Cortex of kidney (tissue), 1 donor: ENCODE results near the gene SKP1.

ENCODE experiments used
- DNase-seq: peaks from one replicate; lab custom pipeline; 2025; lab: John Stamatoyannopoulos, UW

SKP1 gene

GRCh38 chr5:134143944-134144941 lies 32.5 kb downstream of the SKP1 start:
- DNase-seq, result no peak

GRCh38 chr5:134143431-134143830 lies 33.3 kb downstream of the SKP1 start:
- no peak for DNase-seq

- no peak for DNase-seq
Observed at GRCh38 chr5:134142806-134143205, 33.9 kb downstream of the SKP1 start.

GRCh38 chr5:134142052-134142451 lies 34.7 kb downstream of the SKP1 start:
- DNase-seq, result no peak

- DNase-seq, result no peak
Observed at GRCh38 chr5:134141331-134142050, 35.3 kb downstream of the SKP1 start.

GRCh38 chr5:134140530-134141201 lies 36.1 kb downstream of the SKP1 start:
- no peak for DNase-seq

GRCh38 chr5:134139891-134140469 lies 36.8 kb downstream of the SKP1 start:
- DNase-seq, result no peak

- DNase-seq, result no peak
Observed at GRCh38 chr5:134139377-134139851, 37.3 kb downstream of the SKP1 start.

- DNase-seq, result no peak
Observed at GRCh38 chr5:134138416-134139376, 38.1 kb downstream of the SKP1 start.

GRCh38 chr5:134136771-134137170 lies 40.0 kb downstream of the SKP1 start:
- no peak for DNase-seq

GRCh38 chr5:134136221-134136631 lies 40.5 kb downstream of the SKP1 start:
- no peak for DNase-seq

- no peak for DNase-seq
Observed at GRCh38 chr5:134135091-134135655, 41.6 kb downstream of the SKP1 start.

GRCh38 chr5:134133995-134134541 lies 42.7 kb downstream of the SKP1 start:
- no peak for DNase-seq

GRCh38 chr5:134133188-134133994 lies 43.4 kb downstream of the SKP1 start:
- DNase-seq, result no peak

GRCh38 chr5:134132372-134133187 lies 44.2 kb downstream of the SKP1 start:
- DNase-seq, result no peak

- no peak for DNase-seq
Observed at GRCh38 chr5:134131578-134132350, 45.0 kb downstream of the SKP1 start.

- no peak for DNase-seq
Observed at GRCh38 chr5:134131165-134131564, 45.6 kb downstream of the SKP1 start.
